ENCODE measurements around the gene UNC13A. TPM values are rescaled to one million over a fixed set of nuclear protein-coding genes. Genes with fewer than 3 reads are reported as not detected.

Gene UNC13A
- total RNA-seq, 1 experiment from 2014 or later: 0.18 TPM

DNA sequence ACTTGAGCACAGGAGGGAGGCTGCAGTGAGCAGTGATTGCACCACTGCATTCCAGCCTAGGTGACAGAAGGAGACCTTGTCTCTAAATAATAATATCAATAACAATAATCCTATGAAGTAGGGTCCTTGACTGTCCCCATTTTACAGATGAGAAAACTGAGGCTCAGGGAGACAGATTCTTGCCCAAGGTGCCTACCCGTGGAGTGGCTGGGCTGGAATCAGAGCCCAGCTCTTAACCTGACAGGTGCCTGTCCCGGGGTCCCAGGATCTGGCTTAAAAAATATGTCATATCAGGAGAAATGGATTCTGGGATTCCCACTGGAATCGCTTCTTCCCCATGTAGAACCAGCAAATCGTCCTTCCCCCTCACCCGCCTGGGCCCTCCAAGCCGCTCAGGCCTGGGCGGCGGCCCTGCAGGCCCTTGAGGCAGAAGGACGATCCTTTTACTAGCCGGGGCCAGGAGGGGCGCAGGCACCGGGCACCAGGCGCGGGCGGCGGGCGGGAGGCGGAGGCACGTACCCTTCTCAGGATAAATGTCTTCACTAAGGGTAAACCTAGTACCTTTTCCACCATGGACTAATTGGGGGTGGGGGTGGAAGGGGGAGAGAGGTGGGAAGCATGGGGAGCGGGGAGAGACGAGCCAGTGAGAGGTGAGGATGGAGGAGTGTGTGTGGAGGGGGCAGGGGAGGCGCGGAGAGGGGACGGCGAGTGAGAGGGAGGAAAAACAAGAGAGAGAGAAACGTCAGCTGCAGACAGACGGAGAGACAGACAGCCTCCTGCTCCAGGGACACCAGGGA, 72.1 kb downstream of the UNC13A start:
- CTCF ChIA-PET: interaction anchor here (1.4 kb wide), 1 partner anchor 10 kb away, joined by 4 read pairs; no protein-coding TSS in a partner anchor
- Mint-ChIP-seq H3K4me3 (ENCODE audit: unreplicated experiment) (peak overlapping the region; percentile 66), H3K27me3 (ENCODE audit: insufficient read depth, unreplicated experiment) (peaks cover 3% of the 10 kb centered on the region), H3K9me3 (ENCODE audit: unreplicated experiment) (no peaks in the 10 kb centered on the region), H3K36me3 (ENCODE audit: insufficient read depth, unreplicated experiment) (peaks cover 11% of the 10 kb centered on the region), H3K27ac (ENCODE audit: unreplicated experiment) (no peak overlapping the region), H3K4me1 (ENCODE audit: low read depth, unreplicated experiment) (no peaks in the 10 kb centered on the region)
- intact Hi-C loops (cut with micrococcal nuclease; ENCODE audit: unreplicated experiment): no loop called here
- POLR2A ChIA-PET: no interaction called here
- Histone ChIP-seq H3K36me3 (ENCODE audit: control insufficient read depth, insufficient read depth, low read length) (no peaks in the 10 kb centered on the region), H3K4me1 (no peaks in the 10 kb centered on the region), H3K4me3 (ENCODE audit: low read depth, low read length) (peak overlapping the region; percentile 24), H3K9me3 (no peaks in the 10 kb centered on the region), H3K27me3 (replicated peaks; ENCODE audit: control insufficient read depth, insufficient read depth, low read length) (no peaks in the 10 kb centered on the region)
- TF ChIP-seq, protein P1, sequence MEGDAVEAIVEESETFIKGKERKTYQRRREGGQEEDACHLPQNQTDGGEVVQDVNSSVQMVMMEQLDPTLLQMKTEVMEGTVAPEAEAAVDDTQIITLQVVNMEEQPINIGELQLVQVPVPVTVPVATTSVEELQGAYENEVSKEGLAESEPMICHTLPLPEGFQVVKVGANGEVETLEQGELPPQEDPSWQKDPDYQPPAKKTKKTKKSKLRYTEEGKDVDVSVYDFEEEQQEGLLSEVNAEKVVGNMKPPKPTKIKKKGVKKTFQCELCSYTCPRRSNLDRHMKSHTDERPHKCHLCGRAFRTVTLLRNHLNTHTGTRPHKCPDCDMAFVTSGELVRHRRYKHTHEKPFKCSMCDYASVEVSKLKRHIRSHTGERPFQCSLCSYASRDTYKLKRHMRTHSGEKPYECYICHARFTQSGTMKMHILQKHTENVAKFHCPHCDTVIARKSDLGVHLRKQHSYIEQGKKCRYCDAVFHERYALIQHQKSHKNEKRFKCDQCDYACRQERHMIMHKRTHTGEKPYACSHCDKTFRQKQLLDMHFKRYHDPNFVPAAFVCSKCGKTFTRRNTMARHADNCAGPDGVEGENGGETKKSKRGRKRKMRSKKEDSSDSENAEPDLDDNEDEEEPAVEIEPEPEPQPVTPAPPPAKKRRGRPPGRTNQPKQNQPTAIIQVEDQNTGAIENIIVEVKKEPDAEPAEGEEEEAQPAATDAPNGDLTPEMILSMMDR (IDR thresholded peaks at IDR 0.05; ENCODE audit: insufficient read depth in 1 of 2, low read depth in 1 of 2, low read length in 1 of 2, severe bottlenecking in 1 of 2, unreplicated experiment in 1 of 2): no peak
- BruUV-seq (replicated peaks): no TSS peak
- peak in 1 of 2 experiments; percentile 18 for DNase-seq

DNA sequence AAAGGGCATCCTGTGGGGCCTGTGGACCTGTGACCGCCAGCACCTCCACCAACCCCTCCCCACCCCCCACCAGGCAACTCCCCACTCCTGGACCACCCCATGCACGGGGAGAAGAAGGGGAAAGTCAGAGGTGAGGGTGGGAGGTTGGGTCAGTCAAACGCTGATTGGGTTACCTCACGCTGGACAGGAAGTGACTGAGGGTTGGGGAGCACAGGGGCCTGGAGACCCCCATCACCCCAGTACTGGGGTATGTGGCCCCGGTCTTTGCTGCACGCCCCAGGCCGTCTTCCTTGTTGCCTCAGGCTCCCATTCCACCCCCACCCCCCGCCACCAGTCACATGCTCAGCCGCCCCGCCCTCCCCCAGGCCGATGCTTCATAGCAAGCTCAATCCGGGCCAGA, 73.7 kb downstream of the UNC13A start:
- no peaks in the 10 kb centered on the region for H3K9me3 ChIP-seq
- Mint-ChIP-seq H3K27ac (ENCODE audit: unreplicated experiment) (no peak overlapping the region), H3K4me1 (ENCODE audit: low read depth, unreplicated experiment) (no peaks in the 10 kb centered on the region), H3K4me3 (ENCODE audit: unreplicated experiment) (no peak overlapping the region), H3K9me3 (ENCODE audit: unreplicated experiment) (no peaks in the 10 kb centered on the region), H3K27me3 (ENCODE audit: insufficient read depth, unreplicated experiment) (peaks cover 3% of the 10 kb centered on the region), H3K36me3 (ENCODE audit: insufficient read depth, unreplicated experiment) (peaks cover 14% of the 10 kb centered on the region)
- TF ChIP-seq, protein P1 (IDR thresholded peaks at IDR 0.05; ENCODE audit: insufficient read depth in 1 of 2, low read depth in 1 of 2, low read length in 1 of 2, severe bottlenecking in 1 of 2, unreplicated experiment in 1 of 2): no peak
- no peaks in the 10 kb centered on the region for H3K4me1 ChIP-seq
- intact Hi-C loops (cut with micrococcal nuclease; ENCODE audit: unreplicated experiment): no loop called here
- H3K27me3 ChIP-seq (replicated peaks; ENCODE audit: control insufficient read depth, insufficient read depth, low read length): no peaks in the 10 kb centered on the region
- BruUV-seq (replicated peaks): no TSS peak
- H3K4me3 ChIP-seq (ENCODE audit: low read depth, low read length): no peak overlapping the region
- H3K36me3 ChIP-seq (ENCODE audit: control insufficient read depth, insufficient read depth, low read length): no peaks in the 10 kb centered on the region
- ChIA-PET POLR2A (no interaction called here), CTCF (interaction anchor here (1.0 kb wide), 1 partner anchor 8 kb away, joined by 4 read pairs; no protein-coding TSS in a partner anchor)
- DNase-seq: no peak

DNA sequence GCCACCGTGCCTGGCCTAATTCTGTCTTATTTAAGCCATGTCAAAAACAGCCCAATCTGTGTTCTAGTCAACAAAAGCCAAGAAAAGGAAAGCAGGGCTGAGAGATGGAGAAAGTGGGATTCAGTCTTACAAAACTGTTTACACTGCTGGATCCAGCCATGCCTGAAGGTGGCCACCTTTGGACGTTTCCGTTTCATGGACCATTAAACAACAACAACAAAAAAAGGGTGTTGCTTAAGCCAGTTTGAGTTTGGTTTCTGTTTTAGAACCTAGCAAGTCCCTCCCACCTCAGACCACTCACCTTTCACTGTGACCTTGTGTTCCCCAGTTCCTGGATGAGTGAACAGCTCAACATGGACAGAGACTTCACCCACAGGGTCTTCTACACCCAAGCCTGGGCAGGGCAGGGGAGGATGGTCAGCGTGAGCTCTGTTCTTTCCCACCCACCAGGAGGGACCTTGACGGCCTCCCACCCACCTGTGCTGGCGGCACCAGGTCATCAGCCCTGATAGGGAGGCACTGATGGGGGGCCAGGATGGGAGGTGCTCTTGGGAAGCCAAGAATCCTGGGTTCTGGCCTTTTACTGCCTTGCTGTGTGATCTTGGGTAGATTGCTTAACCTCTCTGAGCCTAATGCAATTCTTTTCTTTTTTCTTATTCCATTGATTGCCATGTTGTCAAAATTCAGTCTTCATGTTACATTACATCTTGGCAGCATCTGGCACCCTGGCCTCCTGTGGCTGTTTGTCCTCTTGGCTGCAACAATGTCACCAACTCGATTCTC, 76.5 kb downstream of the UNC13A start:
- Histone ChIP-seq H3K27me3 (replicated peaks; ENCODE audit: control insufficient read depth, insufficient read depth, low read length) (no peaks in the 10 kb centered on the region), H3K4me1 (no peaks in the 10 kb centered on the region), H3K9me3 (no peaks in the 10 kb centered on the region), H3K36me3 (ENCODE audit: control insufficient read depth, insufficient read depth, low read length) (no peaks in the 10 kb centered on the region), H3K4me3 (ENCODE audit: low read depth, low read length) (no peak overlapping the region)
- Mint-ChIP-seq H3K4me1 (ENCODE audit: low read depth, unreplicated experiment) (peaks cover 5% of the 10 kb centered on the region), H3K27ac (ENCODE audit: unreplicated experiment) (no peak overlapping the region), H3K36me3 (ENCODE audit: insufficient read depth, unreplicated experiment) (peaks cover 10% of the 10 kb centered on the region), H3K27me3 (ENCODE audit: insufficient read depth, unreplicated experiment) (peaks cover 3% of the 10 kb centered on the region), H3K4me3 (ENCODE audit: unreplicated experiment) (no peak overlapping the region), H3K9me3 (ENCODE audit: unreplicated experiment) (no peaks in the 10 kb centered on the region)
- TF ChIP-seq, protein P1 (IDR thresholded peaks at IDR 0.05; ENCODE audit: insufficient read depth in 1 of 2, low read depth in 1 of 2, low read length in 1 of 2, severe bottlenecking in 1 of 2, unreplicated experiment in 1 of 2): no peak
- ChIA-PET CTCF (no interaction called here), POLR2A (no interaction called here)
- intact Hi-C loops (cut with micrococcal nuclease; ENCODE audit: unreplicated experiment): no loop called here
- DNase-seq: no peak
- no TSS peak for BruUV-seq (replicated peaks)
